Omental fat pad (tissue), 4 donors: ENCODE data around the gene ESPL1. TPM values are rescaled to one million over a fixed set of nuclear protein-coding genes. Genes with fewer than 3 reads are reported as not detected.
A peak's percentile ranks its signal among the peaks of the same experiment; 100 is the strongest.

Experiments
- ATAC-seq: fragments of 150-250 bp; one replicate; pipeline ENCODE4 v1.9.1; 2016; ENCODE audit warnings: mild to moderate bottlenecking, moderate library complexity; ENCODE audit not compliant: low FRiP score
- DNase-seq: peaks from one replicate; pipeline ENCODE4 v3.0.0-alpha.2; 2019; ENCODE audit warnings: low spot score
- total RNA-seq, 4 donors: library from RNA; depleted of rRNA; stranded (reverse); fragments of >200 nt; gene quantifications; one replicate each; pipeline ENCODE4 v1.1.0, GENCODE V29; 2016
- TF ChIP-seq, protein P1 (sequence below), 3 donors: fragments of 450-650 bp; IDR thresholded peaks; one replicate each; pipeline ENCODE4 v1.5.1; 2016 to 2017; ENCODE audit warnings: antibody characterized with exemption in 3 of 3, mild to moderate bottlenecking in 3 of 3, moderate library complexity in 2 of 3

ESPL1 gene
- total RNA-seq, 4 donors from 2014 or later: 0.63 to 2.0 (median 0.90) TPM

DNA sequence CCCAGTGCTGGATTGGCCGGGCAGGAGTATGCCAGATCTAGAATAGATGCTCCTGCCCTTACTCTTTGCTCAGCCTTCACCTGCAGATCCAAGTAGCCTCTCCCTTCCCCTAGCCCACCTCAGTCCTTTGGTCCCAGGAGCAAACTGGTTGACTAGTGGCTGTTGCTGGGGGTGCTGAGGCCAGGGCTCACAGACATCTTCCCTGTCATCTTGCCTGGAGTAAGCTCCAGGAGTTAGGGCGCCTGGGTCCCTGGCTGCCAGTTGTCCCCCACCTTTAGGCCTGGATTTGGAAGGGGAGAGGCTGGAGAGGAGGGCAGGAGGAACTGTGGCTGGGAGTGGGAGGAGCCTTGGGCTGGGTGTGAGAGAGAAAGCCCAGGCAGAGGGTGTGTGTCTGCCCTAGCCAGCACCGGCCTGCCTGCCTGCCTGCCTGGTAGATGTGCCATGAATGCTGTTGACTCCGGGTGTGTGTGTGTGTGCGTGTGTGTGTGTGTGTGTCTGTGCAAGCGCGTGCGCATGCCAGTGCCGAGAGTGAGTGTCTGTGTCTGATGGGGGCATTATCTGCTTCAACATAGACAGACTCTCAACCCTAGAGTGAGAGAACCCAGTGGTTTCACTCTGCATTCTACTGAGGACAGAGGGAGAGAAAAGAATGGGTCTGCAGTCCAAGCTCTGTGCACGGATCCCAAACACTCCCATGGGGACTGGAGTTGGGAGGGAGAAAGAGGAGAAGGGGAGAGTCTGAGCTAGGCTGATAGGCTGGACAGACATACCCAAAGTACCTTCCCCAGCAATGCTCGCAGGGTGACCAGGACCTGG, 35.2 kb upstream of the ESPL1 start:
- TF ChIP-seq, protein P1, sequence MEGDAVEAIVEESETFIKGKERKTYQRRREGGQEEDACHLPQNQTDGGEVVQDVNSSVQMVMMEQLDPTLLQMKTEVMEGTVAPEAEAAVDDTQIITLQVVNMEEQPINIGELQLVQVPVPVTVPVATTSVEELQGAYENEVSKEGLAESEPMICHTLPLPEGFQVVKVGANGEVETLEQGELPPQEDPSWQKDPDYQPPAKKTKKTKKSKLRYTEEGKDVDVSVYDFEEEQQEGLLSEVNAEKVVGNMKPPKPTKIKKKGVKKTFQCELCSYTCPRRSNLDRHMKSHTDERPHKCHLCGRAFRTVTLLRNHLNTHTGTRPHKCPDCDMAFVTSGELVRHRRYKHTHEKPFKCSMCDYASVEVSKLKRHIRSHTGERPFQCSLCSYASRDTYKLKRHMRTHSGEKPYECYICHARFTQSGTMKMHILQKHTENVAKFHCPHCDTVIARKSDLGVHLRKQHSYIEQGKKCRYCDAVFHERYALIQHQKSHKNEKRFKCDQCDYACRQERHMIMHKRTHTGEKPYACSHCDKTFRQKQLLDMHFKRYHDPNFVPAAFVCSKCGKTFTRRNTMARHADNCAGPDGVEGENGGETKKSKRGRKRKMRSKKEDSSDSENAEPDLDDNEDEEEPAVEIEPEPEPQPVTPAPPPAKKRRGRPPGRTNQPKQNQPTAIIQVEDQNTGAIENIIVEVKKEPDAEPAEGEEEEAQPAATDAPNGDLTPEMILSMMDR (IDR thresholded peaks at IDR 0.05): no peak
- DNase-seq: no peak
- ATAC-seq: peak; percentile 65

DNA sequence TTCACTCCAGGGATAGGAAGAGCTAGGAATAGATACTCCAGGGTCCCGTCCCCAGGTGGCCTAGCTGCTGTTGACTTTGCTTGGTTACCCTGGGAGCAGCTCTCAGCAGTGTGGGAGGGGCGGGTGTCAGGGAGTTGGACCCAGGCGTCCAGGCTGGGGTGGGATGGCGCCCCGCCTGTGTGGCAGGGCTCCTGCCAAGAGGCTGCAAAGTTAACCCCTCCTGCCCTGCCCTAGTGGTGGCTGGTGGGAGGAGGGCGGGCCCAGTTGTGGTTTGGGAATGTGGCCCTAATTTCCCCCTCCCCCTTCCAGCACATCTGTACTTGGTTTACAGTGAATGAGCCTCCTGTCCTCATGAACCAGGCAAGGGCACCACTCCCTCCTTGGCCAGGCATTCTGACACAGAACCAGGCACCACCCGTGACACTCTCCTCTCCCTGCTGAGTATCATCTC, 34.4 kb upstream of the ESPL1 start:
- DNase-seq: no peak
- TF ChIP-seq, protein P1 (IDR thresholded peaks at IDR 0.05): no peak
- ATAC-seq: no peak

DNA sequence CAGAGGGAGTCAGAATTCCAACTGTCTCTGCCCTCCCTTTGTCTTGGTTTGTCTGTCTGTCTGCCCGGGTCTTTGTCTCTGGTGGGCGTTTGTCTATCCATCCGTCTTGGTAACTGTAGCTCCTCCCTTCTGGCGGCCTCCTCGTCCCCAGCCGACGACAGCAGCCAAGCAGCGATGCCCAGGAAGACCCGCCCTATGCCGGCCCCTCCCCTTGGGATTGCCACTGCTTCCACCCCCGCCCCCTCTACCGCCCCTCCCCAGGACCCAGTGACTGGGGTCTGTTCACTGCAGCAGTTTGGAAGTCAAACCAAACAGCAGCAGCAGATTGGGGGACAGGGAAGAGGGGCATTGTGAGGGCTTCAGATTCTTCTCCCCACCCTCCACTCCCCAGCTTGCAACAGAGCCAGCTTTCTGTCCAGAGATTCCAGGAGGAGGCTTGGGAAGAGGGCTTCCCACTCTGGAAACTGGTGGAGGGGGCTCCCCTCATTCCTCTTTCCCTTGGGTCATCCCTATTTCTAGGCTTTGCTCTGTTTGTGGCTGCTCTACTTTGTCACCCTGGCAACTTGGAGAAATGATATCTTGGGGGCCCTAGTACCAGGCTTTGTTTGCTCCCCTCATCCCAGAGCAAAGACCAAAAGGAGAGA, 33.7 kb upstream of the ESPL1 start:
- ATAC-seq (no peak), DNase-seq (no peak)
- TF ChIP-seq, protein P1 (IDR thresholded peaks at IDR 0.05): no peak

DNA sequence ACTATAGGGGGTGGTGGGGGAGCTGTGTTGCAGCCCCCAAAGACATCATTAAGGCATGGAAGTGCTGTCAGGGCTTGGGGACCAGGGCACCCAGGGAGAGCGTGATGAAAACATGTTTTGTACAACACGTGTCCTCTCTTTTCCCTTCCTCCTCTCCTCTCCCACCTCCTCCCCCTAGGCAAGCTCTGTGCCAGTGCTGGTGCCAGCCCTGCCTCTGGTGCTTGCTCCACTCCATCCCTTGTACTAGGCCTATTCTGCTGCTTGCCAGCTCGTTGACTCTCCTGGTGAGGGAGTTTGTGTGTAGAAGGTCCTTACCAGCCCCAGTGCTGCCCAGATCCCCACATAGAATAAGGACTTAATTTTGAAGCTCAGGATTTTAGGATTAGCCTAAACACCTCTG, 32.9 kb upstream of the ESPL1 start:
- DNase-seq (no peak), ATAC-seq (no peak)
- TF ChIP-seq, protein P1 (IDR thresholded peaks at IDR 0.05): no peak

DNA sequence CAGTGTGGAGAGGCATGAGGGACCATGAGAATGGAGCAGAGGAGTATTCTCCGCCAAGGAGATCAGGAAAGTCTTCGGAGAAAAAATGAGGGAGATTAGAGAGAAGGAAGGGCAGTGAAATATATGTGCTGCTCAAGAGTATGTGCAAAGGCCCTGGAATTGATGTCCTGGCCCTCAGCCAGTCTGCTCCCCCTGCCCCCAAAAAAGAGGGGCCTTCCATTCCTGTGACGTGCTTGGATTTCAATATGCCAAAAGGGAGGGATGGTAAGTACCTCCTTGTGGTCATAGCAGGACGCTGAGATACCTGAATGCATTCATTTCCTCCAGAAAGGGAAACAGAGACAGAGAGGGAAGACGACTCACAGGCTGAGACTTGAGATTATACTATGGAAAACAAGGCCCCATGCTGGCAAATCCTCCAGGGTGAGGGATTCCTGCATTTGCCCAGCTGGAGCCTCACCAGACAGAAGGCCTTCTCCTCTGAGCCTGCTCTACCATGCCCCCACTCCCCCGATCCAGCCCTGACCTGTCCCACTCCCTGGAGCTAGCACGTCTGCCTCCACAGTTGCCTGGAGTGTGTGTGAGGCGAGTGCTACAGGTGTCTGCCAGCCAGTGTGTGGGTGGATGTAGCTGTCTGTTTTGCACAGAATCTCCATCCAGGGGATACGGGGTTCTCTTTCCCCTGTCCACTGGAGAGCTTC, 32.2 kb upstream of the ESPL1 start:
- DNase-seq (no peak), ATAC-seq (no peak)

DNA sequence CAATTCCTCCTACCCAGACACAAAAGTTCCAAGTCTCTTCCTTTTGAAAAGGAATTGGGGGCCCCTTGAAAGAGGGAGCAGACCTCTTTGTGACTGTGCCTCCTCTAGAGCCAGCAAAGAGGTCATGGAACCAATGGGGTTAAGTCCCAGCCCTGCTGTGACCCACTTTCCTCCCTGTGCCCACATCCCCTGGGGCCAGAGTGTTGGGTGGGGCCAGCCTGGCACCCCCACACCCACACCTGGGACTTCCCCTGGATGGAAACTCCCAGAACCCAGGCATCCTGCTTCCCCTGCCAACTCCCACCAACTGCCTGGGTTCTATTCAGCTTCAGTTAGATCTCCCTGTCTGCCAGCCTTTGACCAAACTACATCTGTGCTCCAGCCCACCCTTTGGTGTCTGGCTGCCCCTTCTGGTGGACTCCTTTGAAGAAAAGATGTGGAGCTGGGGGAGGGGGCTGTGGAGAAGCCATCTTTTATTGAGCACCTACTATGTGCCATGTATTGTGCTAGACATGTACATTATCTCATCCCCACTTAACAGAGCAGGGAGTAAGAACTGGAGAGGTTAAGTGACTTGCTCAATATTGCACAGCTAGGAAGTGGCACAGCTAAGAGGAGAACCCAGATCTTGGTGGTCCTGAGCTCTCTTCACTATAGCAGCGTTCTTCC, 31.5 kb upstream of the ESPL1 start:
- no peak for DNase-seq
- no peak for ATAC-seq
- TF ChIP-seq, protein P1 (IDR thresholded peaks at IDR 0.05): no peak

More for the DNA sequence above, 32.2 kb upstream of the ESPL1 start:
- TF ChIP-seq, protein P1 (IDR thresholded peaks at IDR 0.05): no peak
